GM20431 (cell line): ENCODE results near the gene VAMP8.
"Not testable (repeated sequence)": the region's sequence is repeated elsewhere in the genome, so short reads cannot be mapped to it uniquely, and the experiment has no call there.

Experiments used
- in situ Hi-C: fragments of 300-500 bp; cut with MseI, MboI; formaldehyde crosslinking; loops from one replicate; pipeline ENCODE4 v1.15.0; 2020; ENCODE audit warnings: low sequenced_read_pairs; ENCODE audit not compliant: unreplicated experiment

VAMP8 gene

DNA sequence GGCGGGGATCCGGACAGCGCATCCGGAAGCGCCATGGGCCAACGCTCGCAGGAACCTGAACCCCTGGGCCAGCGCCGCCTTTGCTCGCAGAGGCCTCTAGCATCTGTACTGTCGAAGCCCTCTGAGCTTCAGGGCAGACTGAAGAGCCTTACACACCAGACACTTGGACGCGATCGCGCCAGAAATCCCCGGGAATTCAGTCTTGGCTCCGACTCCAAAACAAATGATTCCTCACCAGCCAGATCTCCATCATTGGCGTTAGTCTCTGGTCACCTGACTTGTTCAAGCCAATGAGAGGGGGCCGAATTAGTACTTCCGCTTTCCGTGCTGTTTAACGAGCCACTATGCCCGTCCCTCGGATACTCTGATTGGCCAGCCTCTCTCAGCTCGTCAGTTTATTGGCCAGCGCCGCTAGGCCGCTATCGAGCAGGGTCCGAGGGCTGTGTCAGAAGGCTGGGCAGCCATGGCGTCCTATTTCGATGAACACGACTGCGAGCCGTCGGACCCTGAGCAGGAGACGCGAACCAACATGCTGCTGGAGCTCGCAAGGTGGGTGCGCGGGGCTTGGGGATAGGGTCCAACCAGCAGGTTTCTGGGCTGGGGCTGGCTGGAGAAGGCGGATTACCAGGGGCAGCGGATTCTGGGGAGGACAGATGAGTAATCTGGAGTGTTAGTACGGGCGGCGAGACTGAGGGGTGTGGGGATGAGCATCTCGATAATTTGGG, 18.1 kb downstream of the VAMP8 start, which contains the start of gene RNF181:
Gene RNF181, plus strand, starts transcription at position 445 of the 725 bp plus-strand sequence. Its CDS starts 19 bp downstream, at position 464.
- in situ Hi-C loops = no loop called here

DNA sequence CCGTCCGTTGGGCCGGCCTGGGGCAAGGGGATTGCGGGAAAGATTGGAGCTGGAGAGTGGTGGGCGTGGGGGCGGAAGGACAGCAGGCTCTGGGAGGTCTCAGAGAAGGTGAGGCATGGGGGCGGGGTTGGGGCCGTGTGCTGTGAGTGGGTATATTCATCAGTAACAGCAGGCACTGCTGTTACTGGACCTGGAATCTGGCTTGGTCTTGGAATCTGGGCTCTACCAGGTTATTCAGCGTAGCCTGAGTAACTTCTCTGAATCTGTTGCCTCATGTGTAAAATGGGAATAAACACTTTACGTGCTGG, 18.6 kb downstream of the VAMP8 start:
- in situ Hi-C loops = no loop called here

DNA sequence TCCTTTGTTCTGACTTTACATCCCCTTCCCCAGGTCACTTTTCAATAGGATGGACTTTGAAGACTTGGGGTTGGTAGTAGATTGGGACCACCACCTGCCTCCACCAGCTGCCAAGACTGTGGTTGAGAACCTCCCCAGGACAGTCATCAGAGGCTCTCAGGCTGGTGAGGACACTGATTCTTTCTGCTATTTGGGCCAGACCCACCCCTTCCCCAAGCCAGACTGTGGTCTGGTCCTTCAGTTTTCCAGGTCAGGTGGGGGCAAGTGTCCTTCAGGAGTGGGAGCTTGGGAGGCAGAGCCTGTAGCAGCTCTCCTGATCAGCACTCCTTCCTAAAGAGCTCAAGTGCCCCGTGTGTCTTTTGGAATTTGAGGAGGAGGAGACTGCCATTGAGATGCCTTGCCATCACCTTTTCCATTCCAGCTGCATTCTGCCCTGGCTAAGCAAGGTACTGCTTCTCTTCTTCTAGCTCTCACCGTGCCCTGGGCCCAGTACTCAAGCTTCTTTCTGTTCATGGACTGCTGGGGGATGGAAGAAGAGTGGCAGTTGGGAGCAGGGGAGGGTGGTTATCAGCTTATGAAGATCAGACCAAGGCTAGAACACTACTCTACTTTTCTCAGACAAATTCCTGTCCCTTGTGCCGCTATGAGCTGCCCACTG, 19.2 kb downstream of the VAMP8 start:
- in situ Hi-C loops = no loop called here

DNA sequence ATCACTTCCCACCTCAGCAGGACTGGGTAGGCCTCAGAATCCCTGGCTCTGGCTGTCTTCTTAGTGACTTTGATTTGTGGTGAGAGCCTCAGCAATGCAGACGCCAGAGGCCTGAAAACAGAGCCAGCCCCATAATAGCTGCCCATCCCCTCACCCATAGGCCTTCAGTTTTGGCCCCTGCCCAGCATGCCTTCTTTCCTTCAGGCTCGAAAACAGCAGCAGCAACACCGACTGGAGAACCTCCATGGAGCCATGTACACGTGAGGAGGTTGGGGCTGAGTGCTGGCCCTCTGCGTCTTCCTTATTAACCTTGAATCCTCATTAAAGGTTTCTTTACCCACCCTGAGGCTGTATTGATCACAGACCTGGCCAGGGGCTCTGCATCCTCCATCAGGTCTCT, 19.9 kb downstream of the VAMP8 start:
- in situ Hi-C loops = no loop called here

DNA sequence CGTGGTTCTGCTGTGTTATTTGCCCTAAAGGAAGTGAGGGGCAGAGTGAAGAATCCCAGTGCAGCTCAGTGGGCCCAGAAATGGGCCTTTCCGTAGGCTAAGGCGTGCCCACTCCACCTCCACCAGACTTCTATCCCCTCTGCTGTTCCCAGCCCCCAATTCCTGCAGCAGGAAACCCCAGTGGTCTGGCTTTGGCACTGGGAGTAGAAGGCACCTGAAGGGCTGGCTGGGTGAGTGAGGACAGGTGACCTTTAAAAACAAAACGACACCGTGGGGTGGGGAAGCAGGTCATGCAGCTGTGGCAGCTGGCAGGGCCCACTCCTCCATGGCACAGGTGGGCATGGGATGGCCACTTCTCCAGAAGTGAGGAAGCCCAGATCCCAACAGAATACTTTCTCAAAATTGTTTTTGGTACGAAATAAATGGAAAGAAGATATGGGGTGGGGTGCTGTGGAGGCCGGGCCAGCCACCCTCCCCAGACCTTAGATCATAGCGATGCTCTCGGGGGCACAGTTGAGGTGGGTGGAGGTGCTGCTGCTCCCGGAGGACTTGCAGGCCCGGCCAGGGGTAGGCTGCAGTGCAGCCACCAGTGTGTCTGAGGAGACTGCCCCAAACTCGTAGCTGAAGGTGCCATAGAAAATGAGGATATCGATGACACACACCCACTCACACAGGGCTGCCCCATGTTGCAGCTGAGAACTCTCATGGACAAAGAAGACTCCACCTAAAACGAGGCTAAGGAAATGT, 21.4 kb downstream of the VAMP8 start:
- in situ Hi-C loops = no loop called here

DNA sequence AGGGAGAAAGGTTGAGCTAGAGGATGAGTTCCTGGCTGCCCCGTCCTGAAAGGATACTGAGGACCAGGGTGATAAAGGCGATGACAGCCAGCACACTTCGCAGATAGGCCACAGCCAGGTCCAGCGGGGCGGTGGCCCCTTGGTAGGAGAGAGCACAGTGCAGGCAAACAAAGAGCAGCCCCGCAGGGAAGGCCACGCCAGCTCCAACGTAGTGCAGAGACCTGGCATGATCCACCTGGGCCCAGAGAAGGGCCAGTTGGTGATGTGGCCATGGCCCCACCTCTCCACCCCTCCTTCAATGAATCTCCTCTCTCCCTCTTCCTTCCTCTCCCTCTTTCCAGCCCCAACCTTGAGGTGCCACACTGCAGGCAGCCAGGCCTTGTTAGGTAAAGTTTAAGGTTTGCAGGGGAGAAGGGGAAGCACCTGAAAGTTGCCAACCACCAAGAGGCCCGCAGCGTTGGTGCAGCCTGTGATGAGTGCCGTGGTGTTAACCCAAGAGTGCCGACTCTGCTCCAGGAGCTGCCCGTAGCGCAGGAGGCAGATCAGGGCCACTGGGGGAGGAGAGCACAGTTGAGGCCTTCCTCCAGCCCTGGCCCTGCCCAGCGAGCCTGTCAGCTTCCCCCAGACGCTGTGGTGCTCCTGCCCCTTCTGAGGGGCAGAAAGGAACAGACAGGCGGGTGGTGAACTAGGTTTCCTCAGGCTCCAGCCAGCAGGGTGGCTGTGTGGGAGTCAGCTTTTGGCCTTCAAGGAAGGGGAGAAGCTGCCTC, 22.3 kb downstream of the VAMP8 start:
- in situ Hi-C loops = no loop called here

DNA sequence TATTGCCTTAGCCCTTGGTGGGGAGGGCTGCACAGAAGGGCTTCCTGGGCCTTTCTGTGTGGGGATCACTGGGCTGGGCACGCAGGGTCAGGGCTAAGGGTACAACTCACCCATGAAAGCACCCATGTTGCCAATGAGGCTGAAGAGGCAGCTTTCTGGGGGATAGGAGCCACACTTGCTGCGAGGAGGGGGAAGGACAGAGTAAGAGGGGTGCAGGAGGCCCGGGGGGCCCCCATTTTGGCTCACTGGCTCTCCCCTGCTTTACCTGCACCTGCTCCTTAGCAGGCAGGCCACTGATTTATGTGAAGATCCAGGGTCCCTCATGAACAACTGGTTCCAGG, 22.8 kb downstream of the VAMP8 start:
- in situ Hi-C loops = no loop called here

DNA sequence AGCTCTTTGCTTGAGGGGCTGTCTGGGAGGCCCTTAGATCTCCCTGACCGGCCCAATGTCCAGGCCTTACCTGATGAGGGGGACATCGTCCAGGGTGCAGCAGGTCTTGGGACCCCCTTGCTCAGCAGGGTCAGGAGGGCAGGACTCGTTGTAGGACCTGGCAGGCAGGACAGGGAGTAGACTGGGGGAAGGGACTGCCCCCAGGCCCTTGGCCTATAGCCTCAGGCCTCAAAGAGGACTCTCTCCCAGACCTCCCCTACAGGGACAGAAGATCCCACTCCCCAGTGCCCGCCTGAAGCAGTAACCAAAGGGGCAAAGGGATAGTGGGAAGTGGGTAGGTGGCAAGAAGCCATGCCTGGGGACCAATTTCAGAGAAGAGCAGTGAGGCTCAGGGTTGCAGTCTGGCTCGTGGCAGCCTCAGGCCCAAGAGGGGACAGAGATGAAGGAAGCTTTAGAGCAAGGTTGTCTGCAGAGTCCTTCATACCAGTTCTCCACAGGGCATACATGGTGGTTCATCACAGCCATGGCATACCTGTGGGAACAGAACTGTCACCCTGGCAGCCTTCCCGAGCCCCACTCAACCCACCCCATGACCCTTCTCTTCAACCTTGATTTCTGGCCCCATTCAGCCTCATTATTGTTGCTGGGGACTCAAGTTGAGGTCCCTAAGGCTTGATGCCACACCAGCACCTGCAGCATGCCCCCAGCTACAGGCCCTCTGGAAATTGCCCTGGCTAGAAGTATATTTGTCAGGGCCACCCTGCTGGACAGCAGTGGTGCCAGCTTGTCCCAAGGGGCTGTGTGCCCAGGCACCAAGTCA, 23.8 kb downstream of the VAMP8 start:
- in situ Hi-C loops = no loop called here

DNA sequence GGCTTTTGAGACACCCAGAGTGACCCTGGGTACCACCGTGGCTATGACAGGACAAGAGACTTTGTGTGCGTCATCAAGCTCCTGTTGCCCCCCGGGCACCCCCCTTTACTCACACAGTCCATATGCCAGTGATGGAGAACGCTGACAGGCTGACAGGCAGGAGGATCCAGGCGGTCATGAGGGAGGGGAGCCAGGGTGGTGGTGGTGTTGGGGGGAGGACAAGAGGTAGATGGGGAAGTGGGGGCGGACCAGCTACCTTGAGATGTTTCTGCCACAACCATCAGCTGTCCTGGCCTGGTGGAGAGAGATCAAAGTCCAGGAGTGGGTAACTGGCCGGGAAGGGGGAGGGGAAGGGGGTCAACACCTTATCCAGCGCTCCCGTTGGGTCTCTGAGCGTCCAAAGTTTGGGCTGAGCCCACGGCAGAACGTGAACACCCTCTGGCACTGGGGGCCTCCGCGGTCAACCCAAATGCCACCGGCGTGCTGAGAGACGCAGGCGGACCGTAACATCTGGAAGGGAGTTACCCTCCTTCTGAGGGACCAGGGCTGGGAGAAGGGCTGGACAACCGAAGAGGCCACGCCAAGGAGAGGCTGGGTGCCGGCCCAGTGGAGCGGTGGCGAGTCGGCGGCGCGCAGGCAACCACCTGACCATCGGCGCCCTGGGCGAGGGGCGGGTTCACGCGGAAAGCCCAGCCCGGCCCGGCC, 24.5 kb downstream of the VAMP8 start:
- in situ Hi-C loops = no loop called here

DNA sequence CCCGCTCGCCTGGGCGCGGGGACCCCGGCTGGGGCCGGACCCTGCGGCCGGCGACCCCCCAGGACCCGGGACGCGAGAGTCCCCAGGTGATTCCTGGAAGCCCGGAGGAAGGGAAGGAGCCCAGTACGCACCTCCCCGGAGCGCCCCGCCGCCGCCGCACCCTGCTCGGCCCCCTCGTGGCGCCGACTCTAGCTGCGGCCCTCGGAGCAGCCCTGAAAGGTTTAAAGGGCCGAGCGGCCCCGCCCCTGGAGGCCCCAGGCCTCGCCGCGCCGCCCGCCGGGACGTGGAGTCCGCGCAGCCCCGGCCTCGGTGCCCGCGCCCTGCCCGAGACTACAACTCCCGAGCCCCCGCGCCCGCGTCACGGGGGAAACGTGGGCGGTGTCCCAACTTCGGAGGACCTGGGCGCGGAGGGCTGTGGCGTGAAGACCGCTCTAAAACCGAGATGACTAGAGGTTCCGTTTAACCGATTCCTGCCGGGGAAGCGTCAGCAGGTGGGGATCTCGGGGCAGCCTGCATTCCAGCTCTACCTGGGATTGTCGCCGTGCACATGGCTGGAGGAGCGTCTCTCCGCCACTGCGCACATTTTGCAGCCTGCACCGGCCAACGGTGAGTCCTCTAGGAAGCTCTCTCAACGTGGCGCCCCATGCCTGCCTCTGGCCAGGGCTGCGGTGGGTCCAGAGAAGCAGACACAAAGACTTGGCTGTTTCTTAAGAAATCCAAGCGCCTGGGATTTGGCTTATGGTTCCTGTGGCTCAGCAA, 25.3 kb downstream of the VAMP8 start, which contains the start of gene TMEM150A:
Gene TMEM150A, minus strand, starts transcription at position 223 of the 759 bp plus-strand sequence. CDS start 750 bp downstream, outside the sequence.
- in situ Hi-C loops = no loop called here

DNA sequence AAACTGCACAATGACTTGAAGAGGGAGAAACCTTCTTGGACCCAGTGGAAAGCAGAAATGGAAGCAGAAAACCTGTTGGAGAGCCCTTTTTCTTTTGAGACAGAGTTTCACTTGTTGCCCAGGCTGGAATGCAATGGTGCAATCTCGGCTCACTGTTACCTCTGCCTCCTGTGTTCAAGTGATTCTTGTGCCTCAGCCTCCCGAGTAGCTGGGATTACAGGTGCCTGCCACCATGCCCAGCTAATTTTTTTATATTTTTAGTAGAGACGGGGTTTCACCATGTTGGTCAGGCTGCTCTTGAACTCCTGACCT, 26.7 kb downstream of the VAMP8 start:
- in situ Hi-C loops = not testable (repeated sequence)

DNA sequence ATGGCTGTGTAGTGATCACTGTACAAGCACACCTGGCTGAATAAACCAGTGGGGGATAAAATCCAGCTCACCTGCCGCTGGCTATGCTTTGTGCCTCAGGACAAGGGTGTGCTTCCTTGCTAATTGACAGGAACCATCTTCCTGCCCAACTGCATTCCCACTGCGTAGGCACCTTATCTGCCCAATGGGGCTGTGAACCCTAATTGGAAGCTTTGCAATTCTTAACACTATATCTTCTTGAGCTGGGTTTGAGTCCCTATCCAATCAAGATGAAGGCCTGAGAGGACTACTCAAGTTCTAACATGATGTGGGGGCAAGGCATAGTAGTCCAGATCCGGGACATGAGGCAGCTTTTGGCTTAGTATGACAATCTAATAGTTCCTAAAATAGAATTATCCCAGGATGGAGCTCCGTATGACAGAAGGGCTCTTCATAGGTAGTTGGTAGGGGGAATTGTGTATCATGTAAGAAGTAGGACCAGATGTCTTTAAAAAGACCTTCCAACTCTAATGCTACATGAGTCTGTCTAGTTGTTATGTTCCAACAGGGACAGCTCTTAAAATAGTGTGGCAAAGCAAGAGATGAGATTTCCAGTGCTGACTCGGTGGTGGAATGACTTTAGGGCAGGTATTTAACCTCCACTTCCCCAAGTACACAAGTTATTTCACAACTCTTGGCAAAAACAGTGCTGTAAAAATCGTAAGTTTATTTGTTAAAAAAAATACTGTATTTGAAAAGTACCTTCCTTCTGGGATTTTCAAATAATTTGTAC, 27.4 kb downstream of the VAMP8 start:
- in situ Hi-C loops = no loop called here

DNA sequence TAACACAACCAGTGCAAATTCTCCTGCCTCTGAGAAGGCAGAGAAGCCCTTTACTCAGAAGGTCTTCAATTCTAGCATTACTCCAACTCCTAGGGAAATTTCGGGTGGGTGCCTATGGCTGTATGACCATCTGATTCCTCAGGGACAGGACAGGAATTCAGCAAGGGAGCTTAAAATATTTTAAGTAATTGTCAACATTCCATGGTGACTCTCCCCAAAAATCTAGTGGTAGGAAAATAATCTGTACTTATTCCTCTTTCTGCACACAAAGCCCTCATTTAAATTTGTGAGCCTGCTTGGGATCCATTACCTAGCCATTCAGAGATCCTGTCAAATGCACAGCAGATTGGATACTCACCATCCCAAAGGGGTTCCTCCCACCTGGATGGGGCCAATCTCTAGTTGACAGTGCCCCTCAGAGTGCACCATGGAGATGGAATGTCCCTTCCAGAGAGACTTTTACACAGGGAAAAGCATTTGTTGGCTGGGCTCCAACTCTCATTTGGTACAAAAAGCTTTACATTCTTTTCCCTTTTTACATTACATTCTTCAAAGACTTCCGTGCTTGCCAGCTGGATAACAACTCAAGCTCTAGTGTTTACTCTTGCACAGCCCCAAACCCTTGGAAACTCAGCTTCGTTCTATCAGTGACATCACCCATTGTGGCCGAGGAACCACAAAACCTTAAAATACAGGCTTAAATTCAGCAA, 28.2 kb downstream of the VAMP8 start:
- in situ Hi-C loops = no loop called here

DNA sequence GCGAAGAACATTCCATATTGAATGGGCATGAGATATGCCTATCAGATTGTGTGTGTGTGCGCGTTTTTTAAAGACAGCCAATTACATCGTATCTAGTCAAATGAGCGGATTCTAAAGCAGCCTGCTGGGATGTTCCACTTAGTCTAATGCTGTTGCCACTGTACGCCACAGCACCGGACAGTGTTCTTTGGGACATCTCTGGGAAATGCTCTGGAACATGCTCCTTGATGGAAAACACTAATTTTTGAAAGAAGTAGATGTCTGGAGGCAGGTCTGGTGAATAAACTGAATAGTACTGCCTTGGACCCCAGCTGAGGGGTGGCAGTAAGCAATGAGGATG, 28.7 kb downstream of the VAMP8 start:
- in situ Hi-C loops = no loop called here

DNA sequence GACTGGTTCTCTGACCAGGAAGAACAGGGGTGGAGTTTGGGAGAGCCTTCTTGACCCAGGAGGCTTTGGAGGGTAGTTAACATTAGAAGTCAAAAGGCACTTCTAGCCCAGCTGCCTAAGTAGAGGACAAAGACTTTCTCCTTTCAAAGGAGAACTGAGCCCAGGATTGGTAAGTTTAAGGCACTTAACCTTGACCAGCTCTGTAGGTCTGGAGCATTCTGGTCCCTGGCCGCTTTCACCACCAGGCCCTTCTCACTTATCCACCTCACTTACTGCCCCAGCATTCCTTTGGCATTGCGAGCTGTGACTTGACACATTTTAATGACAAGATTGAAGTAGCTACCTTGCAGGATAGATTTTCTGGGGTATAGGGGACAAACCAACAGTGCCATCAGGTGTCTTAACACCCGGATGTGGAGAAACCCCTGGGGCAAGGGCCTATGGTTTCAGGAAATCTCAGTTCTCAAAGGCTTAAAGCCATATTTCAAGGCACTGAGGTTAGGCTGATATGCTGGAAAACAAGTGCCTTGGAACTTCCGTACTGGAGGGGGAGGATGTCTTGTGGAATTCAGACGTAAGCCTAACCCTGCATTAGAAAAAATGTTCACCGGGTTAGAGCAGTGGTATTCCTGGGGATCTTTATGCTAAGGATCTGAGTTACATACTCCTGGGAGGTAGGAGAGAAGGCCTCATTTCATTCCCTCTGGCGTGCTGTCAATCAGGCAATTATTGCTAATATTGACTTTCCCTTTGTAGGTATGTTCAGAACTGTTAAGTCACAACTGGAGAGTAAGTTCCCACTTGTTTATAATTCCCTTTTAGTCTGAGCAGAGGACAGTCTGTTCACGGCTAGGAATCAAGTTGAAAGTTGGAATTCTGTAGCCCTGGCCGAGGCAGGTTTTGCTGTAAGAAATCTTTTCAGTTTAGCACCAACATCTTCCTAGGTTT, 30.2 kb downstream of the VAMP8 start:
- in situ Hi-C loops = no loop called here

DNA sequence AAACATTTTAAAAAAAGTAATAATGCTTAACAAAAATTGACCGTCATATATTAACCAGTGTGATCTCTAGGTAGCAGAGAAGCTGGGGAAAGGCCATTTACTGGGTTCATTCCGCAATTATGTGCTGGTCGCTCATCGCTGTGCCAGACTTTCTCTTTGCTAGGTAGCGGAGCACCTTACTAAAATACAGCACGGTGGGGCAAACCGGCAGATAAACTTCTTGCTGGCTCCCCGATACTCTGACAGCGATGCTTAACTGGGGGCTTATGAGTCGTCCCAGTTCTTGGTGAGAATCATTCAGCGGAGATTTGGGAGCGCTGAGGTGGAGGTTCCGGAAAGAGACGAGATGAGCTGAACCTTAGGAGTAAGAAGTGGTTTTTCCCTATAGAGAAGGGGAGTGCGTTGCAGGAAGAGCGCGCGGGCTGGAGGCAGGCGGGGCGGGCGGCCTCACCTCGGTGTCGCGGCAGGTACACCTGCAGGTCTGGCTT, 33.9 kb downstream of the VAMP8 start:
- in situ Hi-C loops = no loop called here
